HUDEP-2 (cell line): ENCODE measurements around the gene MGAT4B.

Source experiments
- DNase-seq, 76 experiments: peaks; one replicate each; lab custom pipeline; 2025; ENCODE audit not compliant: unreplicated experiment in 76 of 76; lab: John Stamatoyannopoulos, UW

MGAT4B gene

DNA sequence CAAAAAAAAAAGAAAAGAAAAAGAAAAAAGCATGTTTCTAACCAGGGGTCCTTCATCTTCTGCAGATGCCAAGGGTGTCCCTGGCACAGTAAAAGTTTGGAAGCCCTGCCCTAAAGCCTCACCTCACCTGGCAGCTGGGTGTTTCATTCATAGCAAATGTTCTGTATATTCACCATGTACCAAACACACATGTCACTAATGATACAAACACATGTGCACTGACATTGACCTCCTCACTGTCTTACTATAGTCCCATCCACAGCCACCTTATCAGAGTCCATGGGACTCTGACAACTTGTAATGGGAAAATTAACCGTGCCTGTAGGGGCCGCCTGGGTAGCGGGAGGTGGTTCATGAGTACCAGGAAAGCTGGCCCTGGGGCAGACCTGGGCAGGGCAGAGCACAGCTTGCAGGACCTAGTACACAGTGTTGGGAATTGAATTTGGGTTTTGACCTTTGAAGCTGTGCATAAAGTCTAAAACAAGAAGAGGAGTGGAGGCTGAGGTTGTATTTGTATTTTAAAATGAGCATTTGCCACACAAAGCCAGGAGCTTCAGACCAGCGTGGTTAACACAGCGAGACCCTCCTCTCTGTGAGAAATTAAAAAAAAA, 6.4 kb upstream of the MGAT4B start:
- DNase-seq = no peak

DNA sequence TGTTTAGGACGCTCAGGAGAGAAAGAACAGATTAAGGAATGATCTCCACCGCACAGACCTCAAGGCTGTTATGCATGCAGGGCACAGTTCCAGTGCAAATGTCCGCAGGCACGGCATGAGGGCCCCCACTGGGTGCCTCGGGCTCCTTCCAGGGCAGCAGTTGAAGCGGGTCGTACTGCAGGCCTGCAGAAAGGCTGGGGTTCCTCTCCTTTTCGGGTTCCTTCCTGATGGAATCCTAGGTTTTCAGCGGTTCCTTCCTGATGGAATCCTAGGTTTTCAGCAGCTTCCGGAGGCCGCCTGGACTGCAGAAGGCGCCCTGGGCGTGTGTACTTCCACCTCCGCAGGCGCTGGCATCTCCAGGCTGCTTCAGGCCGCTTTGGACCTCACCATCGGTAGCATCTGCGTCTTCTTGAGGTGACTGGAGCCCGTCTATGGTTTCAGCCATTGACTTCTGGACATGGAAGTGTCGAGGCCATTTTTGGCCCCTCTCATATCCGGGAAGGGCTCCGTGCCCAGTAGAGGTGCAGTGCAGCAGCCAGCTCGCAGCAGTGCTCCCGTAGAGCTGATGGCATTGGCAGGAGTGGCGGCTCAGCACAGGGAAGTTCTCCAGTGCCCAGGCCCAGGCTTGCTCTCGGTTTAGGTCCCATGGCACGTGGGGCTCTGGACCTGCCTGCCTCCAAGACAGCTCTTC, 5.6 kb upstream of the MGAT4B start:
- DNase-seq = no peak

DNA sequence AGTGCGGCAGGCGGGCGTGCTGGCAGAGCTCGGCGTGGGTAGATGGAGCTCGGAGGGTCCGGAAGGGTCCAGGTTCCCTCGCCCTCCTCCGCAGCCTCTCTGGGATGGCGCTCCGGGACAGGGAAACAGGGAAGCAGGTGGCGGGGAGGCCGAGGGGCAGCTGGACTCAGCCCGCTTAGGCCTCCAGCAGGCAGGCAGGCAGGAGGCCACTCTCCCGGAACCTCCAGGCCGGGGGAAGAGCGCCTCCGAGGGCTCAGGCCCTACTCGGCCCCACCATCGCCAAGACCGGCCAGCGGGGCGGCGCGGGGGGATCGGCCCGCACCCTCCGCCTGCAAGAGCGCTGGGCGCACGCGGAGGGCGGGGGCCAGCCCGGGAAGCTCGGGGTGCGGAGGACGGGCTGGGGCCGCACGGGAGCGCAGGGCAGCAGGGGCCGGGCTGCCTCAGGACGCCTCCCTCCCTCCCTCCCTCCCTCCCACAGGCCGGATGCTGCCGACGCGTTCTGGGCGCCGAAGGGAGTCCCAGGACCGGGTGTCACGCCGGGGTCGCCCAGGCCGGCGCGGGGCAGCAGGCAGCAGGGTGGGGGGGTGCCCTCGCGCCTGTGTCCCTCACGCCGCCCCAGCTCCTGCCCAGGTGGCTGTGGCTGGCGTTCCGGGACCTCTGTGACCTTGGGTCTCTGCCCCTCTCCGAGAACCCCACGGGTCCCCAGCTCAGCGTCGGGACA, 977 bp downstream of the MGAT4B start:
- peak in 14 of 76 experiments; percentile 14 to 68 (median 30) for DNase-seq

- peak in 20 of 76 experiments; percentile 12 to 60 (median 30) for DNase-seq
These were observed 1.6 kb downstream of the MGAT4B start for GRCh38 chr5:179805070-179805528.

GRCh38 chr5:179804555-179804947, 2.1 kb downstream of the MGAT4B start:
- no peak for DNase-seq

- peak in 74 of 76 experiments; percentile 12 to 92 (median 81) for DNase-seq
These were observed 2.8 kb downstream of the MGAT4B start for GRCh38 chr5:179803651-179804554.

DNA sequence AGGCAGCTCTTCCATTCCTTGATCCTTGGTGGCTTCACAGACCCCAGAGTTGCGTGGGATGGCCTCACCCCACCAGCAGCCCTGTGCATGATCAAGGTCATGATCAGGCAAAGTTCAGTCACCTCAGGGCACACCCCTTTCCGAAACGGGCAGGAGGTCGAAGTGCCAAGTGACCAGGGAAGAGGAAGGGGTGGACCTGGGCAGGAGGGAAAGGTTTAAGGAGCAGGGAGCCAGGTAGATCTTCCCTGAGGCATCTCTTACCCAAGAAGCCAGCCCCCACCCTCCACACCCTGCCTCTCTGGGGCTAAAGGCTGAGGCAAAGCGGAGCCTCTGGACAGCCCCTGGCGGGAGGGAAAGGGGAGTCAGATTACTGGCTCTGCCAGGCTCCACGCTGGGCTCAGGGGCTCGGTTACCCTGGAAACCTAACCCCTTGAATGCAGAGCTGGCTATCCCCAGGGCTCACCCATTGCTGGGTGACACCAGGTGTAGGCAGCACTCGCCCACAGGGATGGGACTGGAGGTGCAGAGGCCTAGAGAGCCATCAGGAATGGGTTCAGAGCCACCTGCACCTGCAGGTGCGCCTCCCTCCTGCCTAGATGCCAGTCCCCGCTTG, 3.6 kb downstream of the MGAT4B start:
- peak in 3 of 76 experiments; percentile 24 to 60 (median 51) for DNase-seq

DNA sequence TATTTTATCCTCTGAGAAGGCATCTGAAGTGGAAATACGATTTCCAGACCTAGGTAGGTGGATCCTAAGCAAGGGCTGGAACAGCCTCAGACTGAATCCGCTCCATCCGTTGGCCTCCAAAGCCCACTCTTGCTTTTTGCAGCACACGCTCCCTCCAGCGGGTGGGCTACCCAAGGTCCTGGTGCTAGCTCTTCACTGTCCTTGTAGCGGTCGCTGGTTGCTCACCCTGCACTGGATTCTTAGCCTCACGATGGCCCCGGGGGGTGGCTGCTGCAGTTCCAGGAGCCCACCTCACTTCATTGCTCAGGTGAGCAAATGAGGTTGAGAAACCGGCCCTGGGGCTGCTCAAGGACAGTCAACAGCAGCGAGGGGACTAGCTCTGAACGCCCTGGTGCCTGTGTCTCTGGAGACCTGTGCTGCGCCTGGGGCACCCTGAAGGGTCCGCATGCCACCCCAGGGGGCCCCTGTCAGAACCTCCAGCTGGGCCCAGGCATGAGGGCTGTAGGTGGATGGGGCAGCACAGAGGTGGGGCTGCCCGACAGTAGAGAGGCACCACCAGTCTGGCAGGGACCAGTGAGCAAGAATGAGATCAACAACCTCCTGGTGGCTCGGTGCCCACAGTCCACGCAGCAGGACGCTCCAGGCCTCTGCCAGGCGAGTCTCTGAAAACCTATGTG, 4.3 kb downstream of the MGAT4B start:
- peak in 7 of 76 experiments; percentile 10 to 60 (median 25) for DNase-seq

DNA sequence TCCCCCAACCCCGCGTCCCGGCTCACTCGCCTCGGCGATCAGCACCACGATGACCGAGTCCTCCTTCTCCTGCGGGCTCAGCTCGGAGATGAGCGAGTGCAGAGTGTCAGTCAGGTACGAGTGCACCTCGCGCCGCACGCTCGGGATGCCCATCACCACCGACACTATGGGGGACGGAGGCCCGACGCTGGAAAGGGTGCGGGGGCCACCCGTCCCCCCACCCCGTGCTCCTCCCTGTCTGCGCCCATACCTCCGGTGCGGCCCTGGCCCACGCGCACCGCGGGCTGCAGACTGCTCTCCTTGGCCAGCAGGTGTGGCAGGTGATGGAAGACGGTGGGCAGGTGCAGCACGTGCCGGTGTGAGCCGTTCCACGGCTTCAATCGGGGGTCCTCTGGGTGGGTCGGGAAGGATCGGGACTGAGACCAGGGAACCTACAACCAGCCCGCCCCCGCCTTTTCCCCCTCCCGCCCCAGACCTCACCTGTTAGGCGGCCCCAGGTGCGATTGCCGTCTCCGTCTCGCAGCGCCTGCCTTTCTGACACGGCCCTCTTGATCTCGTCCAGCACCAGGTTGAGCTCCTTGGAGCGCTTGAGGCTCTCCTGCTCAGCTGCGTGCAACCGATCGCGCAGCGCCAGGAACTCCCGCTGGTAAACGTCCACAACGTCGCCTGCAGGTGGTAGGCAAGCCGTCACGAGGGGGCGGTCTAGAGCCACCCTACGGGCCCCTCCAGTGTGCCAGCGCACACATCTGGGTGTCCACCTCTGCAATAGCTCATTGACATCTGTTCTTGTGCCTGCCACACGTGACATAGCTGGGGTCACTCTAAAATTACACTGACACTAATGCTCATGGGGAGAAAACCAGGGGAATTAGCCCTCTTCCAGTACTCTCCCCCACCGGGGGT, 5.1 kb downstream of the MGAT4B start:
- peak in 48 of 76 experiments; percentile 11 to 73 (median 48) for DNase-seq

DNA sequence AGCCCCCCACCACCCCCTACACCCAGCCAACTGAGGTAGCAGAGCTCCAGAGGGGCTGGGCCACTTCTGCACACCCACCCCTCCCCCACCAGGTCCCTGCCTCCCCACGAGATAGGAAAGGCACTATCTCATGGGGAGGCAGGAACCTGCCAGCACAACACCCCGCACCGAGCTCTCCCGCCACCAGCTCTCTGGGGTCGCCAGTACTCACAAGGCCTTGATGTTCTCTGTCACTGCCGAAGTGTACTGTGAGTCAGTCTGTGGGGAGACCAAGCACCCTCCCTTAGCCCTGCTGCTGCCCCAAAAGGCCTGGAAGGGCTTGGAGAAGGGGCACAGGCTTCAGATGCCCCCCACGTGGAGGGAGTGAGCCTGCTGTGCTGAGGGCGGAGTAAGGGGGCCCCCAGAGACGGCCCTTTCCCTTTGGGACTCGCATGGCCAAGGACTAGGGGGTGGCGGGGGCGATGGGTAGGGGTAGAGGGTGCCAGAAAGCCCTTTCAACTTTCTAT, 5.9 kb downstream of the MGAT4B start:
- peak in 3 of 76 experiments; percentile 11 to 20 (median 17) for DNase-seq

- no peak for DNase-seq
These were observed 6.5 kb downstream of the MGAT4B start for GRCh38 chr5:179800071-179800695.

- no peak for DNase-seq
These were observed 7.1 kb downstream of the MGAT4B start for GRCh38 chr5:179799644-179799973.

DNA sequence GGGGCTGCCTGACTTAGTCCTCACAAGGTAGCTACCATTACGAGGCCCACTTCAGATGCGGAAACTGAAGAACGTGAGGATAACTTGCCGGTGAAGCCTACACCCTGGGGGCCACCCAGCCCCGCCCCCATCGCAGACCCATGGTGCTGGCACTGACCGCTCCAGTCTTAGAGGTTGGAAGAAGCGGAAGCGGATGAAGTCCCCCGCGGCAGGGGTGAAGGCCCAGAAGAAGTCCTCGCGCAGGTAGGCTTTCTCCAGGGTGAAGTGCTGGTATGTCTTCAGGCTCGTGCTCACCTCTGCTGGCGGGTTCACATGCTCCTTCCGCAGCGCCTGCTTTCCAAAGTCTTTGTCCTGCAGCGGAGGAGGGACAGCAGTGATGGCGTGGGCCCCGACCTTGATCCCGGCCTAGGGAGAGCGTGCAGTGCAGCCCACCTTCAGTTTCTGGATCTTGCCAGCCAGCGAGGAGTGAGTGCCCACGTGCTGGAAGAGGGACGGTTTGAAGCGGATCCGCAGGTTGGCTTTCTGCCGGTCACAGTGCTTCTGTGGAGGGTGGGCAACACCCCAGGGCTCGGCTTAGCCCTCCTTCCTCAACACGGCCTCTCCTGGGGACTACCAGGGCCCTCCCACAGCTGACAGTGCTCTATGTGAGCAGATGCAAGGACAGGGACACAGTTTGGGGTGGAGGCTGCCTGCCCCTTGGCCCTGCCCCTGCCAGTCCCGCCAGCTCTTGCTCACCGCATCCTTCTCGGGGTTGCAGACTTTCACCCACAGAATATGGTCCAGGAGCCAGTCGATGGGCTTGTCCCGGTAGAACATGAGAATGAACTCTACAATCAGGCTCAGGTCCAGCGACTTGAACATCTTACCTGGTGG, 7.7 kb downstream of the MGAT4B start:
- no peak for DNase-seq

DNA sequence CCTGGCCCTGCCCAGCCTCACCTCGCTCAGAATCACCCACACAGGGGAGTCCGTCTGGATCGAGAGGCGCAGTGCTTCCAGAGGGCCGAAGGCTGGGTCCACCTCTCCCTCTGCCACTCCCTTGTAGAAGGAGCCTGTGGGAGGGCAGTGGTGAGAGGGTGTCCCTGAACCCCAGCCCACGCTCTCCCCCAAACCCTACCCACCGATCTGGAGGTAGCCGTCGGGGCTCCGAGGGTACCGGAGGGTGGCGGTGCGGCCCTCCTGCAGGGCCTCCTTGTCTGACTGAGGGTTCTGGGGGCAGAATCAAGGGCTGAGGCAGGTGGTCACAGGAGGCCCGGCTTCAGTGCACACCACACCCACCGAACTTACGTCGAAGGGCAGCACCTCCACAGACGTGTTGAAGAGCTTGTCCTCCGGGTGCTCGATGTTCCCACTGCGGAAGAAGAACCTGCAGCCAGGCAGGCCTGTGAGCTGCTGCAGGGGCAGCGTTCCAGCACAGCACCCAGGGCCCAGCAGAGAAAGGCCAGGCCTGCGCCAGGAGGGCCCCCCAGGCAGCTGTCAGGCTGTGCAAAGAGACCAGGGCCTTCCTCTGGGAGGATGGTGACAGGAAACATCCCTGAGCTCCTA, 8.4 kb downstream of the MGAT4B start:
- no peak for DNase-seq

DNA sequence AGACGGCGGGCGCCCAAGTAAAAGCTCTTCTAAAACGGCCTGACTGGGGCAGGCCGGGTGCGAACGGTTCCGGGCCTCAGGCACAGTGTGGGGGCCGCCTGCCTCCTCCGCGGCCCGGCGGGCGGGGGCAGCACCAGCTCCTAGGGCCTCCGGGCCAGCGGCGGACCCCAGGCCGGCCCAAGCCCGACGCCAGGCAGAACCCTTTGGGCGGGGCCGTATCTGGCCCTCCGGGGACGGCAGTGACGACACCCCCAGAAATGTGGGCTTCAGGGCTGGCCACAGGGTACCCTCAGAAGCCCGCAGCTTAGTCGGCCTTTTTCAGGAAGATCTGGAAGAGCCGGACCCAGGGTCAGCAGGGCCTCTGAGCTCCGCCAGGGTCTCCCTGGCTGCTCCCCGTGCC, 8.9 kb downstream of the MGAT4B start:
- DNase-seq = no peak

GRCh38 chr5:179796877-179797608, 9.6 kb downstream of the MGAT4B start:
- no peak for DNase-seq
